COLO668 (cell line): Measurements from ENCODE around the gene TGM1.
"Not testable (repeated sequence)": the region's sequence is repeated elsewhere in the genome, so short reads cannot be mapped to it uniquely, and the experiment has no call there.

Source experiments
- DNase-seq: peaks from one replicate; lab custom pipeline; 2025; ENCODE audit not compliant: unreplicated experiment; lab: John Stamatoyannopoulos, UW

Gene TGM1

DNA sequence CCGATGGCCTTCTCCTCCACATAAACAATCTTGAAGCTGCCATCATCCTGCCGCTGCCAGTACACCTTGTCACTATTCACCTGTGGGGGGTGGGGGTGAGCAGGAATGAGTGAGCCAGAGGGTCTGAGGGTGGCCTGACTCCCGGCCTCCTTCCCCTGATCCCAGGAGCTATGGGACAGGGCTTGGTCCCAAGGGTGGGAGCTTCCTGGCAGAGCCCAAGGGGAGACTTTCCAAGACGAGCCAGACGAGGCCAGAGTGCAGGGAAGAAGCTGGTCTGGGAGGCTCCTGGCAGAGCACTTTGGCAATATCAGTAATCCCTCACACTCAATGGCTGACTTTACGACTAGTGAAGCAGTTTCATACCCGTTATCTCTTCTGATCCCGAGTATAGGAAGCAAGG lies 7.5 kb downstream of the TGM1 start:
- no peak for DNase-seq

DNA sequence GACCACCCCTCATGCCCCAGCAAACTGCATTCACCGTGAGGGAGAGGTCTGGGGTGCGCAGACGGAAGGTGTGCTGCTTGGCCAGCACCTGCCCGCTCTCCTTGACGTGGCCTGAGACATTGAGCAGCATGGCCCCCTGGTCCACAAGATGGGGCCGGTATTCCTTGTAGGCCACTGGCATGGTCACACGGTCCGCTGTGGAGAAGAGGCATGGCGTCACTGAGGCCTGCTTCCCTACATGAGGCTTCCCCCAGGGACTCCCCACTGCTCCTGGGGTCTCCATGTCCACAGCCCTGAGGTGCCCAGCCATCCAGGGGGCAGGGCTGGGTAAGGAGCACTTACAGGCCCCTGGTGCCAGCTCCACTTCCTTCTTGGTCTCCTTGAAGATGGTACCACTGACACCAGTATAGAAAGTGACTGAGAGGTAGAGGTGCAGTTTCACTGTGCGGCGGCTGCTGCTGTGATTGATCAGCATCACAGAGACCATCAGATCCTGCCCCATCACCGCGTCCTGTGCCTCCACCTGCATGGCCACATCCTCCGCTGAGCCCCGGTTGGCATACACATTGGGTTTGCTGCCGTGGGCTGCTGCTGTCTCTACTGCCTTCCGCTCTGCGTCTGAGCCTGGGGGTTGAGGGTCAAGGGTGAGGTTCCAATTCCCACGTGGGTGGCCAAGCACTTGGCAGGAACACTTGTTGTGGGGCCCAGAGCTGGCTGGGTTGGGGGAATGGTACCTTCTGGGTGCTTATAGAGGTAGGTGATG lies 8.2 kb downstream of the TGM1 start:
- DNase-seq = no peak

DNA sequence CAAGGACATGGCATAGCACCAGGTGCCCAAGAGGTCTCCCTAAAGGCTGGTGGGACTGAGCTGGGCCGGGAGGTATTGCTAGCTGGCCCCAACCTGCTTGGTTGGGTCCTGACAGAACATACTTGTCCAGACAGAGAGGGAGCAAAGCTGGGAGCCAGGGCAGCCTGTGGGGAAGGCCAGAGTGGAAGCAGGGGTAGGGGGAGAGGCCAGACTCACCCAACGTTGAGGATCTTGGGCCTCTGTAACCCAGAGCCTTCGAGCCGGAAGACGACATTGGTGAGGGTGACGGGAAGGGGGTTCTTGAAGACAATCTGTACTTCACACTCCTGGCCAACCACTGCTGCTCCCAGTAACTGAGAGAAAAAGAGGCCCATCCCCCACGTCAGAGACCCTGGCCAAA lies 9.0 kb downstream of the TGM1 start:
- DNase-seq = no peak

DNA sequence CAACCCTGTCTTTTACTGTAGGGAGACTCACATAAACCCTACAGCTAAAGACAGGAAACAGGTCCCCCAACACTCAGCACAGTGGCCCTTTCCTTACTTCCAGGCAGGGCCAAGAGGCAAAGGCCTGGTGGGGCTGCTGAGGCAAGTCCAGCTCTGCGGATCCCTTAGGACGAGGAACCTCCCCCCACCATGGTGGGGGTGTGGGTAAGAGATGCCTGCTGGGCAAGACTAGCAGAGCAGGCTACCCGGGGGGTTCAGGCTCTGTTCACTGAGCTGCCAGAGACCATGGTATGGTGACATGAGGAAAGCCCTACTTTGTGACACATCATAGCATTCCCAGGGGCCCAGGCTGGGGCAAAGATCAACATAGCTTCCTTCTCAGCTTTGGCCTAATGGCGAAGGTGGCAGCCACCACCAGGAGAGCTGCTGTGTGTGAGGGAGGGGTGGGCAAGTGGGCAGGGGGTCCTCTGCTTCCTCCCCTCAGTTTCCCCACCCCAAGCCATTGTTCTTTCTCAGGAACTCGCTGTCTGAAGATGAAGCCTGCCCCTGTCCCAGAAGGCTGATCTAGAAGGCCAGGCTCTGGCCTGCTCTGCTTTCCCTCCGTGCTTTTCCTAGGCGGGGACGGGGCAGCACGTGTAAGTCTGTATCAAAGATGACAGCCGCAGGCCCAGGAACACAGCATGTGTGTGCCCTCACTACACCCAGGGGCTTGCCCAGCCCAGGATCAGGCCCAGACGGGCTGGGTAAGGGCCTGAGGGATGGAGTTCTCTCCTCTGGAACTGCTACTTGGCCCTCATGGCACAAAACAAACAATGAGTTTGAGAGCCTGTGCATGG lies 10.5 kb downstream of the TGM1 start:
- no peak for DNase-seq

DNA sequence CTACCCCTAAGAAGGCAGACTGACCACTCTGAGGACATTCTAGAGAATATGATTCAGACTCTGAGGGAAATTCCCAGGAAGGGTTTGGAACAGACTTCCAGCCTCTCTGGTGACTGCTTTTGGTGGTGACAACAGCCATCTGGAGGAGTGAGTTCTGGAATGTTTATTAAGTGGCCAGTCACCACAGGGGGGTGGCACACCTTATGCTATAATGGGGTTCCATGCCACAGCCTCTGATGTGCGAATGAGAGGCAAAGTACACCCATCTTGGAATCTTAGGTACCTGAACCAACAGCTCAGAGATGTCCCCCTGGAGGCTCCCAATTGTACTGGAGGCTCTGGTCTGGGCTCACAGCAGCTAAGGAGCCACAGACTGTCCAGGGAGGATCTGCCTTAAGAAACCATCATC lies 11.1 kb downstream of the TGM1 start:
- no peak for DNase-seq

DNA sequence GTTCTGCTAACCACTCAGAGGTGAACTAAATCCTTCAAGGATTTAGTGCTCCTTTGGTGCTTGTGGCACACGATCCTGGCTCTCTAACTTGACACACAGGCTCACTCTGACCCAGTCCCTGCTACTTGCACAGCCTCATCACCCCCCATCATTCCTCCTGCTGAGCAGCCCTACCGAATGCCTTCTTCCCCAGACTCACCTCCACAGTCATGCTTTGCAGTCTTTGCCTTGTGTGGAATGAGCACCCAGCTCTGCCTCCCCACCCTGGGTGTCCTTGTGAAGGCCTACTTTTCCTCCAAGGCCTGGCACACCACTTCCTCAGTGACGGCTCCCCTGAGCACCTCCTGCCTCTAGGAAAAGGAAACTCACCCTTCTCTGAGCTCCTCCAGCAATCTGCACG lies 12.6 kb downstream of the TGM1 start:
- DNase-seq = no peak

DNA sequence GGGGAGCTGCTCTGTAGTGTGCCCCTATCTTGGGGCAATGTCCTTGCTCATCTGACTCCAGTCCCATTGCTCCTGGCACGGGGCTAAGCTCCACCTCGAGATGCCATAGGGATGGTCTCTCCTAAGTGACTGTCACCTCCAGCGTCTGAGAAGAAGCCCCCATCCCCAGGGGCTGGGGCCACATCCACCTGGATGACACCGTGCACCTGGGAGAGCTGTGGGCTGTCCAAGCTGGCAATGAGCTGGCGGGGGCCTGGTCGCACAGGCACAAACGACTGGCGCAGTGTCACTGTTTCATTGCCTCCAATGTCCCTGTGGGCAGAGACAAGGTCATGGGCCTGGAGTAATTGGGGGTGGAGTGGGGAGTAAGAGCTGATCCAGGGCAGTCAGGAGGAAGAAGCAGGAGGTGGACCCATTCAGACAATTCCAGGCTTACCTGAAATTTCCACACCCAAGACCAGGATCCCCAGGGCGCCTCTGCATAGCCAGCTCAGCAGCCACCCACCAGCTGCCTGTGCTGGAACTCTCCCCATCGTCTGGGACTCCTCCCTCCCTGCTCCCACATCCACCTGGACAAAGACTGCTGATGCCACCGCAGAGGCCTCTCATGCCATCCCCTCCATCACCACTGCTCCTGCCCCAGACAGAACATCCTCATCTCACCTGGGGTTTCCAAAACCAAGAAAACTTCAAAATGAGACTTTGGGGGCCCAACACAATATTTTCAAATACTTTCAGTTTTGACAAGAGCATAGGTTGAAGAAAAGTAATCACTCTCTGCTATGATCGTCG lies 13.6 kb downstream of the TGM1 start:
- no peak for DNase-seq

DNA sequence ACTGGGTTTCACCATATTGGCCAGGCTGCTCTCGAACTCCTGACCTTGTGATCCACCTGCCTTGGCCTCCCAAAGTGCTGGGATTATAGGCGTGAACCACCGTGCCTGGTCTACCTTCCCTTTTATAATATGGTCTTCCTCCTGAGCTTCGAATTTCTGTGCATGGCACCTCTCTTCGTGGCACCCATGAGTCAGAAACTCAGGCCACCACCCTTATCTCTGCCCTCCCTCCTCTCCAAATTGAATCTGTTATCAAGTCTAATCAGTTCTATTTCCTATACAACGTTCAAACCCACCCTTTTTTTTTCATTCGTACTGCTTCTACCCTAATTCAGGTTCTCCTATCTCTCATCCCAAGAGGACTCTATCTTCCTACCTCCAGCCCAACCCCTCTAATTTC lies 15.6 kb downstream of the TGM1 start:
- DNase-seq = no peak

DNA sequence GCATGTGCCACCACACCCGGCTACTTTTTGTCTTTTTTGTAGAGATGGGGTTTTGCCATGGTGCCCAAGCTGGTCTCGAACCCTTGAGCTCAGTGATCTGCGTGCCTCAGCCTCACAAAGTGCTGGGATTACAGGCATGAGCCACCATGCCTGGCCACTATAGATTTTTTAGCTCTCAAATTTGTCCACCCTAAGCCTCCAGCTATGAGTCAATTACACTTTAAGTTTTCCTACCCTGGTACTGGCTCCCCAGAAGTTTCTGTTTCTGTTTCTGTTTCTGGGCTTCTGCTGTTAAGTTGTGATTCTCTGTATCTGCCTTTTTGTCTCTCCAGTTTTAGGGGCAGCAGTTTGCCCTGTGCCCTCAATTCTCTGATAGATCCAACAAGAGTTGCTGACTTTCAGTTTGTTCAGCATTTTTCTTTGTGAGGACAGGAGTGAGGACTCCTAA lies 16.2 kb downstream of the TGM1 start:
- DNase-seq = no peak

DNA sequence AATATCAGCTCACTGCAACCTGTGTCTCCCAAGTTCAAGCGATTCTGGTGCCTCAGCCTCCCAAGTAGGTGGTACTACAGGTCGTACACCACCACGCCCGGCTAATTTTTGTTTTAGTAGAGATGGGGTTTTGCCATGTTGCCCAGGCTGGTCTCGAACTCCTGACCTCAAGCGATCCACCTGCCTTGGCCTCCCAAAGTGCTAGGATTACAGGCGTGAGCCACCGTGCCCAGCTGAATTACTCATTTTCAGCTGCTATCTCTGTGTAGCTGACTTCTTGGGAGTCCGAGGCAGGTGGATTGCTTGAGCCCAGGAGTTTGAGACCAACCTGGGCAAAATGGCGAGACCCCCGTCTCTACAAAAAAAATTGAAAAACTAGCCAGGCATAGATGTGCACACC lies 17.6 kb downstream of the TGM1 start:
- DNase-seq = not testable (repeated sequence)

DNA sequence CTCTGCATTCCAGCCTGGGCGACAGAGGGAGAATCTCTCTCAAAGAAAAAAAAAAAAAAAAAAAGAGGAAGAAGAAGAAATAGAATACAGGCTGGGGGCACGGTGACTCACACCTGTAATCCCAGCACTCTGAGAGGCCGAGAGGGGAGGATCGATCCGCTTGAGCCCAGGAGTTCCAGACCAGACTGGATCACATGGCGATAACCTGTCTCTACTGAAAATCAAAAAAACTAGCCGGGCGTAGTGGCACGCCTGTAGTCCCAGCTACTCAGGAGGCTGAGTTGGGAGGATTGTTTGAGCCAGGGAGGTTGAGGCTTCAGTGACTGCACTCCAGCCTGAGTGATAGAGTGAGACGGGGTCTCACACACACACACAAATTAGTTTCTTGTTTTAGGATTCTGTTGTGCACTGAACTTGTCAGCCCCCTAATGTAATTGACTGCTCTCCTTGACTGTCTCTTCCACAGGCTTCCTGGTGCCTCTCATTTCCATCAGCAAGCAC lies 19.6 kb downstream of the TGM1 start:
- peak; percentile 46 for DNase-seq

DNA sequence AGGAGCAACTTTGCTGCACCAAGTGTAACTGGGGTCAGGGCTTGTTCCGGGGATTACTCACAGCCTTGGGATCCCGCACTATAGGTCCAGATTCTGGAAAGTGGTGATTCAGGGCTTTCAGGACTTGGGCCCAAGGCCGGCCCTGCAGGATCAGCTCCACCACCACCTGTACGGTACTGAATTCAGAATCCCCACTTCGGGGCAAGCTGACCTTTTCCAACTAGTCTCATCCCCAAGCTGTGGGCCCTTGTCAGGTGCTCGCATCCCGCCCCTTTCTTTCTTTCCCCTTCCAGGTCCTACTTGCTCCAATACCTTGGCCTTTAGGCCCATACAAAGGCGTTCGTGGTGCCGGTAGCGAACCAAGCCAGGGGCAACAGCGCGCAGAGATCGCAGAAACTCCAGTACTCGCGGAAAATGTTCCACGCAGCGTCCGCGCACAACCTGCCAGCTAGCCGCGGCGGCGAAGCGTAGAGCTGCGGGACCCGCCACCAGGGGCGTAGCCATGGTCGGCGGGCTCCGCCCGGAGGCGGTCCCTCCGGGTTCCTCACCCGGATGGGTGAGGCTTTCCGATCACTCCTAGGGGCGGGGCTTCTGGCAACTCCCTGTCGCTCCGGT lies 21.0 kb downstream of the TGM1 start:
- peak; percentile 97 for DNase-seq

DNA sequence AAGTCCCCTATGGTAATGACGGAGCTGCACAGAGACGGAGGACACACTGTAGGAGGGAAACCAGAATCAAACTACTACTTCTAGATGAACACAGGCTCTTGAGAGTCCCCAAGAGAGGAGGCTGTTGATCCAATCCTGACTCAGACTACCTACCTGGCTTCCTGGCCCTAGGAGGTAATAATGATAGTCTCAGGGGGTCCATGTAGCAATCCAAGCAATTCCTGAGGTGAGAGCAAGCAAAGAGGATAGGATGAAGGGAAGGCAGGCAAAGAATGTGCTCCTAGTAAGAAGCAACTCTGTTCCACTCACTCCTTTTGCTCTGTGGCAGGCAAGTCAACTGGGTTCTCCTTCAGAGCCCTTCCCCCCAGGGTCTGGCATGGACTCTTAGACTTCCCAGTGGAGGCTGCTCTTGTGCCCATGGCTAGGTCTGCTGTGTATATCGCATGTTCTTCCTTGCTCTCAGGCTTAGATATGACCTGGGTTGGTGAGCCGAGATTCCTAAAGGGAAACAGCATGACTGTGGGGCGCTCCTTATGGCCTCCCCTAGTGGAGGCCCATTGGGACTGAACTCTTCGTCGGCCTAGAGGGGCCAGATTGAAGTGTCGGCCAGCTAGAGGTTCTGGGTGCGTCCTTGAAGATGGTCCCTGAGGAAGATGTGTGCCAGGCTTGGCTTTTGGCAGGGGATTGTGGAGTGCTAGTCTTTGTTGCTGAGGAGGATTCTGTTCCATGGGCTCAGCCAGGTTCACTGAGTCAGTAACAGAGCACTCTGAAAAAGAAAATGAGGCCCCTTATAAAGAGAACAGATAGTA lies 22.7 kb downstream of the TGM1 start:
- DNase-seq = no peak

DNA sequence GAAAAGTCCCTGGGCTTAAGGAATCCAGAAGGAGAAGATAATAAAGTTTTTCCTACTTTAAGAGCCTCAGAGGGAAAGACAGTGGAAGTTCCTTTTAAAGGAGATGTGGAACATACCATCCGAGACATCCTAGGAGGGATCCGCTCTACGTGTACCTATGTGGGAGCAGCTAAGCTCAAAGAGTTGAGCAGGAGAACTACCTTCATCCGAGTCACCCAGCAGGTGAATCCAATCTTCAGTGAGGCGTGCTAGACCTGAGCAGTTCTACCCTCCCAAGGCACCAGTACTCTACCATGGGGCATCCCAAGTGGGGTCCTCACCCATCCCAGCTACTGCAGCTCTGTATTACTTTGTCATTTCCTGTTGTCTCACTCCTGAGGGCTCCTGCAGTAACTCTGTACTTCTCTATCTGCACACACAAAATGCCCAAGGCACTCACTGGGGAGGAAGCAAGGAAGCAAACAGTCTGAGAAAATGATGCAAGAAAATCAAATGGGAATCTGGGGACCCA lies 24.4 kb downstream of the TGM1 start:
- DNase-seq = no peak

DNA sequence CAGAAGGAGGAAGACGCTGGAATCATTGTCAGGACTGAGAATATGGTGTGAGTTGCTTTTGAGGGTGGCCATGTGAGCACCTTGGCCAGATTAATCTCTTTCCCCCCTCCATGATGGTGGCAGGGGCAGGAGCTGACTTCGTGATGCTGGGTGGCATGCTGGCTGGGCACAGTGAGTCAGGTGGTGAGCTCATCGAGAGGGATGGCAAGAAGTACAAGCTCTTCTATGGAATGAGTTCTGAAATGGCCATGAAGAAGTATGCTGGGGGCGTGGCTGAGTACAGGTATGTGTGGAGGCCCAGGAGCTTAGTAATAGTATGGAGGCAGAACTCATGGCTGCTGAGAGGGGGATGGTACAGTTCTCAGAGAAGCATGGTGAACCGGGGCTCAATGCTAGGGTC lies 24.9 kb downstream of the TGM1 start:
- no peak for DNase-seq

DNA sequence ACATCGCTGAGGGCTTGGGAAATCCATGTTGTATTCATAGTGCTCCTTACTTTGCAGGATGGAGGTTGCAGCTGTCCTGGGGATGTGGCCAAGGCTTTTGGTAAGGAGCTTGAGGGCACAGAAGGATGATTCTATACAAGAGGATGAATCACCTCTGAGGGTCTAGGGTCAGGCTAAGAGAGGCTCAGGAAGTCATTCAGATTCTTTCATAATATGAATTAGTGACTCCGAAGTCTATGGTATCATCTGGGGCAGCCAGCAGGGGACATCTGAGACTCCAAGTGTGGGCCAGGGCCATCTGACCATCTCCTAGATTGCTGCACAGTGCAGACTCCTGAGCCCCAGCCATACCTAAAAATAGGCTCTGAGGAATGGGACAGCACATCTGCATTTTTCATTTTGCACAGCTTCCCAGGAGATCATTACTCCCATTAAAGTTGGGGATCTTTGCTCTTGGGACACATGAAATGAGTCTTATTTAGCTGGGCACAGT lies 25.5 kb downstream of the TGM1 start:
- no peak for DNase-seq

DNA sequence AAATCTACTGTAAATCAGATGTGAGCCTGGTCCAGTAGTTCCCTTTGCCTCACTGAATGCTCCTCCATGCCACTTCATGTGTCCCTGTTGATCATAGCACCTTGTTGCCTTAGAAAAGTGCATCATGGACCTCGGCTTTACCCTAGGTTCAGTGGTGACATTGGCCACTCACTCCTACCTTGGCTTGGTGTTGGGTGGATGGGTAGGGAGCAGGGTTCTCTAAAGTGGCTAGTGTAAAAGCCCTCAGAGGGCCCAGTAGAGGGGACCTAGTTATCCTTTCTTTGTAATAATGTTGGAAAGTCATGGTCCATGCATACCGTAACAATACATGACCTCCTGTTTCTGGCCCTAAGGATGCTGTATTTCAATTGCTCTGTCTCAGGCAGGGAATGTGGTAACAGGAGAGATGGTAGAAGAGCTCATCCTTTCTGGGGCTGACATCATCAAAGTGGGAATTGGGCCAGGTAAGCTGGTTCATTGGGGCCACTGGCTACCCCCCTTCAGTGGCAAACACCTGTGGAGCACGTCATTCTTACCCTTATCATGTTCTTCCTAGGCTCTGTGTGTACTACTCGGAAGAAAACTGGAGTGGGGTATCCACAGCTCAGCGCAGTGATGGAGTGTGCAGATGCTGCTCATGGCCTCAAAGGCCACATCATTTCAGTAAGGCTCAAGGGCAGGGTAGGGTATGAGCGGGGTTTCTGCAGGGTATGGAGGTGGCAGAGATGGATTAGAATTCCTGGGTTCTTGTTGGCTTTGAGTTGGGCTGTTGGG lies 26.1 kb downstream of the TGM1 start:
- DNase-seq = no peak

DNA sequence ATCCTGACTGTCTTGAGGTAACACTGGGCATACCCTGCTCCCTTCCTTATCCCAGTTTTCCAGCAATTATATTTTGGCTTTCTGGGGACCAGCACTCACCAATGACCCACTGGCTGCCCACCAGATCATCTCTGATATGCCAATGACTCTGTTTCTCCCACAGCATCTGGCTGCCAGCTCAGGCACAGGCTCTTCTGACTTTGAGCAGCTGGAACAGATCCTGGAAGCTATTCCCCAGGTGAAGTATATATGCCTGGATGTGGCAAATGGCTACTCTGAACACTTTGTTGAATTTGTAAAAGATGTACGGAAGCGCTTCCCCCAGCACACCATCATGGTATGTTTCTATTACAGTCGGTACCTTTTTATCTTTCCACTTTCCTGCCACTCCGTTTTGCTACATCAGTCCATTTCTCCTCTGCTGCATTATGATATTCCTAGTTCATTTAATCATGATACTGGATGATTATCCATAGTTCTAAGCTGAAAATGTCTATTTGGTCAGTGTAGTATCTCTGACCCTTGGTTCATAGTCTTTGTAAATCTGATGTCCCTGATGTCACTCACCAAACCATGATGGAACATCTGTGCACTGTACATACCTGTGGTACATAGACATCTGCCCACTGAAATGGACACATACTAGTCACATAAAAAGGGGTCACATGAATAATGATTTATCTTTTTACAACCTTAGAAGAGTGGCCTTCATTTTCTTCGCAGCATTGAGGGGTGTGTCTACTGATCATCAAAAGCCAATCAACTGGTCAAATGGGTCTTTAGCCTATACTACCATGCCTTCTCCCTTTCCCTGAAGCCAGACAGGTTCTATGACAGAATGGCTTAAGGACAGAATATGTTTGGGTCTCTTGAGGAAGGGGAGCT lies 26.9 kb downstream of the TGM1 start:
- no peak for DNase-seq
